ENCODE measurements around the gene MCM9. TPM values are rescaled to one million over a fixed set of nuclear protein-coding genes. Genes with fewer than 3 reads are reported as not detected.

Gene MCM9
- total RNA-seq, 2 donors from 2014 or later: 17.8 to 21.2 TPM

GRCh38 chr6:118893064-118893806 is 41.7 kb downstream of the MCM9 start:
- H3K9me3 ChIP-seq (ENCODE audit: control insufficient read depth, low read length): no peaks in the 10 kb centered on the region
- H3K36me3 ChIP-seq (ENCODE audit: control insufficient read depth, insufficient read depth, low read length): peaks cover 6% of the 10 kb centered on the region
- peak overlapping the region; percentile 84 for H3K4me3 ChIP-seq (ENCODE audit: low read length)
- H3K27ac Mint-ChIP-seq: peak overlapping the region; percentile 98
- no peak for TF ChIP-seq CTCF (conservative IDR thresholded peaks at IDR 0.05)
- H3K4me1 Mint-ChIP-seq: peaks cover 36% of the 10 kb centered on the region
- peaks cover 12% of the 10 kb centered on the region for H3K36me3 Mint-ChIP-seq (ENCODE audit: low read depth)
- no peaks in the 10 kb centered on the region for H3K27me3 Mint-ChIP-seq (ENCODE audit: insufficient read depth)
- H3K4me3 Mint-ChIP-seq: peak overlapping the region; percentile 99
- DNase-seq: no peak
- WGBS, 2 experiments (ENCODE audit: insufficient coverage in 1 of 2, insufficient read length in 1 of 2): 15 to 25% methylated on average over 13 to 18 of the region's 18 CpGs
- peak overlapping the region; percentile 86 for H3K9ac ChIP-seq (ENCODE audit: extremely low read depth, low read length, poor library complexity, severe bottlenecking)
- H3K9me3 Mint-ChIP-seq: no peaks in the 10 kb centered on the region
- peak overlapping the region; percentile 18 for H3K27ac ChIP-seq (ENCODE audit: low read depth, low read length)
- H3K27me3 ChIP-seq (ENCODE audit: control insufficient read depth, insufficient read depth, low read length, poor library complexity, severe bottlenecking): no peaks in the 10 kb centered on the region
- H3K4me1 ChIP-seq (ENCODE audit: control insufficient read depth, insufficient read depth, low read length): peaks cover 7% of the 10 kb centered on the region

- H3K9me3 Mint-ChIP-seq: no peaks in the 10 kb centered on the region
- peak overlapping the region; percentile 99 for H3K4me3 Mint-ChIP-seq
- Histone ChIP-seq H3K9ac (ENCODE audit: extremely low read depth, low read length, poor library complexity, severe bottlenecking) (peak overlapping the region; percentile 86), H3K27me3 (ENCODE audit: control insufficient read depth, insufficient read depth, low read length, poor library complexity, severe bottlenecking) (no peaks in the 10 kb centered on the region), H3K9me3 (ENCODE audit: control insufficient read depth, low read length) (no peaks in the 10 kb centered on the region), H3K36me3 (ENCODE audit: control insufficient read depth, insufficient read depth, low read length) (no peaks in the 10 kb centered on the region), H3K4me1 (ENCODE audit: control insufficient read depth, insufficient read depth, low read length) (peaks cover 7% of the 10 kb centered on the region), H3K4me3 (ENCODE audit: low read length) (peak overlapping the region; percentile 84), H3K27ac (ENCODE audit: low read depth, low read length) (no peak overlapping the region)
- peak overlapping the region; percentile 98 for H3K27ac Mint-ChIP-seq
- H3K4me1 Mint-ChIP-seq: peaks cover 30% of the 10 kb centered on the region
- H3K27me3 Mint-ChIP-seq (ENCODE audit: insufficient read depth): no peaks in the 10 kb centered on the region
- H3K36me3 Mint-ChIP-seq (ENCODE audit: low read depth): peaks cover 12% of the 10 kb centered on the region
- DNase-seq: no peak
- 75 to 80% methylated on average over 6 of the region's 6 CpGs for WGBS, 2 experiments (ENCODE audit: insufficient coverage in 1 of 2, insufficient read length in 1 of 2)
- no peak for TF ChIP-seq CTCF (conservative IDR thresholded peaks at IDR 0.05)
Measured at GRCh38 chr6:118892355-118892991, 42.5 kb downstream of the MCM9 start.

- Mint-ChIP-seq H3K27ac (peak overlapping the region; percentile 59), H3K4me3 (no peak overlapping the region)
Measured at GRCh38 chr6:118890997-118891790, 43.8 kb downstream of the MCM9 start.

More at GRCh38 chr6:118890997-118891790, 43.8 kb downstream of the MCM9 start:
- no peak overlapping the region for H3K9ac ChIP-seq (ENCODE audit: extremely low read depth, low read length, poor library complexity, severe bottlenecking)
- no peaks in the 10 kb centered on the region for H3K27me3 ChIP-seq (ENCODE audit: control insufficient read depth, insufficient read depth, low read length, poor library complexity, severe bottlenecking)
- peaks cover 28% of the 10 kb centered on the region for H3K4me1 Mint-ChIP-seq
- no peak for DNase-seq
- WGBS, 2 experiments (ENCODE audit: insufficient coverage in 1 of 2, insufficient read length in 1 of 2): 86 to 89% methylated on average over 4 to 5 of the region's 5 CpGs
- H3K36me3 ChIP-seq (ENCODE audit: control insufficient read depth, insufficient read depth, low read length): no peaks in the 10 kb centered on the region
- H3K9me3 Mint-ChIP-seq: no peaks in the 10 kb centered on the region
- peak overlapping the region; percentile 37 for H3K4me3 ChIP-seq (ENCODE audit: low read length)
- H3K9me3 ChIP-seq (ENCODE audit: control insufficient read depth, low read length): no peaks in the 10 kb centered on the region
- no peak overlapping the region for H3K27ac ChIP-seq (ENCODE audit: low read depth, low read length)
- peaks cover 11% of the 10 kb centered on the region for H3K36me3 Mint-ChIP-seq (ENCODE audit: low read depth)
- H3K27me3 Mint-ChIP-seq (ENCODE audit: insufficient read depth): no peaks in the 10 kb centered on the region
- peaks cover 7% of the 10 kb centered on the region for H3K4me1 ChIP-seq (ENCODE audit: control insufficient read depth, insufficient read depth, low read length)
- no peak for TF ChIP-seq CTCF (conservative IDR thresholded peaks at IDR 0.05)
